Lower leg skin (tissue), 4 donors: Measurements from ENCODE around the gene NKAIN2. TPM values are rescaled to one million over a fixed set of nuclear protein-coding genes. Genes with fewer than 3 reads are reported as not detected.

Experiments
- DNase-seq, 2 donors: peaks; one replicate each; pipeline ENCODE4 v3.0.0-alpha.2; 2019; ENCODE audit warnings: low spot score in 2 of 2
- H3K4me3 ChIP-seq: fragments of 200-600 bp; sonication (generic); 2 replicates; pipeline ENCODE4 v1.5.1; 2017; ENCODE audit warnings: mild to moderate bottlenecking, low read depth; ENCODE audit not compliant: poor library complexity, severe bottlenecking
- POLR2A ChIP-seq, 2 donors: fragments of 450-650 bp; IDR thresholded peaks; one replicate each; pipeline ENCODE4 v1.6.1; 2016 to 2017; ENCODE audit warnings: antibody characterized with exemption in 2 of 2, mild to moderate bottlenecking in 1 of 2, moderate library complexity in 1 of 2
- WGBS, 2 donors: methylation state at CpG; one replicate each; pipeline ENCODE4 v1.1.5; 2018; 5-methylcytosine and 5-hydroxymethylcytosine counted together
- intact Hi-C: fragments of 100-400 bp; cut with DNase I; formaldehyde crosslinking; loops from one replicate; pipeline ENCODE4 v1.15.0; 2023; ENCODE audit warnings: low total_unique reads
- total RNA-seq, 4 donors: library from RNA; depleted of rRNA; stranded (reverse); fragments of >200 nt; gene quantifications; one replicate each; pipeline ENCODE4 v1.1.0, GENCODE V29; 2016
- TF ChIP-seq, protein P1 (sequence below), 3 donors: fragments of 450-650 bp; IDR thresholded peaks; one replicate each; pipeline ENCODE4 v1.5.1; 2016; ENCODE audit warnings: antibody characterized with exemption in 3 of 3, mild to moderate bottlenecking in 3 of 3, moderate library complexity in 2 of 3

Gene NKAIN2
- total RNA-seq, 4 donors from 2014 or later: 0.37 TPM; not detected in 3

DNA sequence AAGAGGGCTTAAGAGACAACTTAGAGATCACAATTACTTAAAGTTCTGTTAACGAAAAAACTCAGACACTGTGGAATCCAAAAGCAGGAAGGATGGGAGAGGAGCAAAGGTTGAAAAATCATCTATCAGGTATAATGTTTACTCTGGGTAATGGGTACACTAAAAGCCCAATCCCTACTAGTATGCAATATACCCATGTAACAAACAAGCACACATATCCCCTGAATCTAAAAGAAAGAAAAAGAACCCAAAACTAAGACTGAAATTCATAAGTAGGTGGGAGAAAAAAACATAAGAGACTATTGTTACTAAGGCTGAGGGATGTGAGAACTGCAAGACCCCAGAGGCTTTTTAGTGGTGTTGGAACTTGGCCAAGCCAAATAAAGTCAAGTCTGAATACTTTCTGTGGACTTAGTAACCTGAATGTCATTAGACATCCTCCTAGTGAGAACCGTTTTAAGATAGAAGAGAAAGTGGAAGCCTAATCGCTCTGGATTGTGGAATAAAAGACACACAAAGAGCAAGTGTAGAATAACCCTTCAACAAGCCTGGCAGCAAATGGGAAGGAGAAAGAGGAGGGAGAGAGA, 969.2 kb downstream of the NKAIN2 start:
- intact Hi-C loops: no loop called here
- H3K4me3 ChIP-seq: no peak overlapping the region
- TF ChIP-seq, protein P1, sequence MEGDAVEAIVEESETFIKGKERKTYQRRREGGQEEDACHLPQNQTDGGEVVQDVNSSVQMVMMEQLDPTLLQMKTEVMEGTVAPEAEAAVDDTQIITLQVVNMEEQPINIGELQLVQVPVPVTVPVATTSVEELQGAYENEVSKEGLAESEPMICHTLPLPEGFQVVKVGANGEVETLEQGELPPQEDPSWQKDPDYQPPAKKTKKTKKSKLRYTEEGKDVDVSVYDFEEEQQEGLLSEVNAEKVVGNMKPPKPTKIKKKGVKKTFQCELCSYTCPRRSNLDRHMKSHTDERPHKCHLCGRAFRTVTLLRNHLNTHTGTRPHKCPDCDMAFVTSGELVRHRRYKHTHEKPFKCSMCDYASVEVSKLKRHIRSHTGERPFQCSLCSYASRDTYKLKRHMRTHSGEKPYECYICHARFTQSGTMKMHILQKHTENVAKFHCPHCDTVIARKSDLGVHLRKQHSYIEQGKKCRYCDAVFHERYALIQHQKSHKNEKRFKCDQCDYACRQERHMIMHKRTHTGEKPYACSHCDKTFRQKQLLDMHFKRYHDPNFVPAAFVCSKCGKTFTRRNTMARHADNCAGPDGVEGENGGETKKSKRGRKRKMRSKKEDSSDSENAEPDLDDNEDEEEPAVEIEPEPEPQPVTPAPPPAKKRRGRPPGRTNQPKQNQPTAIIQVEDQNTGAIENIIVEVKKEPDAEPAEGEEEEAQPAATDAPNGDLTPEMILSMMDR (IDR thresholded peaks at IDR 0.05): no peak
- no peak for TF ChIP-seq POLR2A (IDR thresholded peaks at IDR 0.05)
- WGBS, 2 donors: 54% methylated on average over 3 of the region's 3 CpGs
- no peak for DNase-seq

DNA sequence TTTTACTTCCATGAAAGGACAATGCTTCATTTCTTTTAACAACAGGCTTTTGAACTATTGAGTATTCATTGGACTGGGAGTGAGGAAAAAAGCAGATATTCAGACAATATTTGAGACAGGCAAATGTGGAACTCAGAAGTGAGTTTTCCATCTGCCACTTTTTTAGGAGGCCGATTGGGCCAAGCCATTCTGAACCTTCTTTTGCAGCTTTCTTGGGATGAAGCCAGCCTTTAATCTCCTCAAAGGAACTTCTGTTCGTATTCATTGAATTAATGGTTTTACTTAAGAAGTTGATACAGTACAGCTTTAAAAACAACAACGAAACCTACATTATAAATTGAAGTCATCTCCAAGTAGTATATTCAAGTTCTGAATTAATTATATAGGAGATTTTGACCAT, 971.5 kb downstream of the NKAIN2 start:
- H3K4me3 ChIP-seq: no peak overlapping the region
- DNase-seq: no peak
- TF ChIP-seq, protein P1 (IDR thresholded peaks at IDR 0.05): no peak
- TF ChIP-seq POLR2A (IDR thresholded peaks at IDR 0.05): no peak
- WGBS, 2 donors: 52 to 57% methylated on average over 3 of the region's 3 CpGs
- intact Hi-C loops: no loop called here

DNA sequence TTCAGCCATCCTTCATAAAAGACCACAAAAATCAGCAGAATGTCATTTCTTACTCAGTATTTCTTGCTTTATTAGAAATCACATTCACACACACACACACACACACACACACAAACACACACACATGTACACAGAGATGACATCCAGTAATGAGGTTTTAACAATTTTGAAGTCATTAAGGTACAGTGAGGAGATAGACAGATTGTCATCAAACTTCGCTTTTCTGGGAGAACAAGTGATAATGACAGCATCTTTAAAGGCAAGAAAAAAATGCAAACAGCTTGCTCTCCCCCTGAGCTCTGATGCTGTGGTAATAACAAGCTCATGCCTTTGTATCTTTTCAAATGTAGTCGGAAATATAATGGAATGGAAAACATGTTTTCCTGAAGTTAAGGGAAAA, 974.2 kb downstream of the NKAIN2 start:
- 79 to 80% methylated on average over 2 of the region's 2 CpGs for WGBS, 2 donors

DNA sequence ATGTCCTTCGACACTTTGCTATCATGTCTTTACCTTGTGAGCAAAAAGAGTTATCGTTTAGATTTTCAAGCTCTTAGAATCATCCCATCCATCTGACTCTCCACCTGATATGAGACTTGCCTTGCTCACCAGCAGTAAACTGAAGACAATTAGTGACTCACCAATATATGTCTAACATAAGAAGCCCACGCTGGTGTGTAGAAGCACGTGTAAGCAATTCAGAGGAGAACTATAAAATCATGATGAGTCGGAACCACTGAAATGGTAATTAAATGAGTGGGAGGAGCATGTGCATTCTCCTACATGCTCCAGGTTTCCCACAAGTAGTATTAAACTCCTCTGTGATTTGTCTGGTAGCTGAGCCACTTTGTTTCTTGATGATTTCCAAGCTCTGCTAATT, 977.0 kb downstream of the NKAIN2 start:
- intact Hi-C loops: no loop called here
- no peak overlapping the region for H3K4me3 ChIP-seq
- DNase-seq: no peak
- 66 to 76% methylated on average over 5 of the region's 5 CpGs for WGBS, 2 donors
- TF ChIP-seq, protein P1 (IDR thresholded peaks at IDR 0.05): no peak

More for the DNA sequence above, 974.2 kb downstream of the NKAIN2 start:
- no peak for TF ChIP-seq POLR2A (IDR thresholded peaks at IDR 0.05)
- TF ChIP-seq, protein P1 (IDR thresholded peaks at IDR 0.05): no peak
- intact Hi-C loops: no loop called here
- H3K4me3 ChIP-seq: no peak overlapping the region
- DNase-seq: no peak

DNA sequence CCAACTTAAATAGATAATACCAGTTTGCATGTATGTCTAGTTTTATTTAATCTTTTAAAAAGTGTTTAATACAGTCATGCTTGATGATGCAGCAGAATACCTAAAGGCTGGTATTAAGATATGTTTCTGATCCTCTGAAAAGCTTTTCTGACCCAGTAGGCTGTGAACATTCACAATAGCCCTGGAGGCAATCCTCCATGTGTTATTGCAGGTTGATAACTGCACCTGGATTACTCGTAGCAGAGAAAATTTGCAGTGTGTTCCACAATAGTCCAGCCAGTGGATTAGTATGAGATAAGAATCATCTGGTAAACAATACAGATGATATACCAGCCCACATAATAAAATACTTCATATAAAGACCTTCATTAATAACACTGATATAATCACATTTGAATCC, 979.7 kb downstream of the NKAIN2 start:
- WGBS, 2 donors: 62 to 63% methylated on average over 1 of the region's 1 CpG
- no peak for DNase-seq
- intact Hi-C loops: no loop called here
- no peak overlapping the region for H3K4me3 ChIP-seq
- no peak for TF ChIP-seq POLR2A (IDR thresholded peaks at IDR 0.05)
- TF ChIP-seq, protein P1 (IDR thresholded peaks at IDR 0.05): no peak

DNA sequence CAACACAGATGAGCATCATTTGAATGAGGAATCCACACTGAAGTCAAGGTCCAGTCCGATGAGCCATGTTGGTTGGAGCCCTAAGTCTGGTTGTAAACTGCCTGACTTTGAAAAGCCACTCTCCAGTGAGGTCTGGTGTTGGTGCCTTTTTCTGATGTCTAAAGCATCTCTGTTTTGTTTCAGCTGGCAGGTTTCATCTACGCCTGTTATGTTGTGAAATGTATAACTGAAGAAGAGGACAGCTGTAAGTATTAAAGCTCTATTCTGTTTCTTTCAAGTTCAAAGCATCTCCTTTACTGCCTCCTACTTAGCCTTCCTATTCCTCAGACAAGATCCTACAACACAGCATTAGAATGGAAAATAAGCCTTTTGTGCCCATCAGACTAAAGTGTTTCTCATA, 987.5 kb downstream of the NKAIN2 start:
- intact Hi-C loops: loop anchor here (2.0 kb wide), 1 partner anchor 76 kb away; no protein-coding TSS in a partner anchor
- 71 to 80% methylated on average over 2 of the region's 2 CpGs for WGBS, 2 donors
- TF ChIP-seq, protein P1 (IDR thresholded peaks at IDR 0.05): no peak
- TF ChIP-seq POLR2A (IDR thresholded peaks at IDR 0.05): no peak
- DNase-seq: no peak
- no peak overlapping the region for H3K4me3 ChIP-seq
